Measurements from ENCODE around the gene PRR27. TPM values are rescaled to one million over a fixed set of nuclear protein-coding genes. Genes with fewer than 3 reads are reported as not detected.

Gene PRR27
- total RNA-seq, result not detected
- total RNA-seq (2013), result not detected
- 0 to 0.05 (median 0) reads per million in 29 experiments for total RNA-seq

GRCh38 chr4:70153937-70154336 lies at the start of gene PRR27:
PRR27 (plus strand) TSS chr4:70154237; CDS start chr4:70154376, 139 bp downstream.
- H3K36me3 Mint-ChIP-seq, result no peaks in the 10 kb centered on the region
- H3K27me3 Mint-ChIP-seq, result no peaks in the 10 kb centered on the region

GRCh38 chr4:70110917-70111316 lies 43.1 kb upstream of the PRR27 start:
- no peaks in the 10 kb centered on the region for H3K4me1 ChIP-seq (ENCODE audit: control insufficient read depth in 1 of 2, extremely low read depth in 1 of 2, insufficient read depth in 2 of 2, low read length in 2 of 2)
- no peak overlapping the region for H3K4me3 Mint-ChIP-seq
- ATAC-seq (replicated peaks in 1 of 4) (no peak), DNase-seq (no peak)
- no peak overlapping the region for H3K27ac Mint-ChIP-seq
- no peaks in the 10 kb centered on the region for H3K9me3 ChIP-seq
- ChIA-PET POLR2A (no interaction called here), CTCF (no interaction called here)
- H3K27me3 Mint-ChIP-seq, result no peaks in the 10 kb centered on the region
- no peaks in the 10 kb centered on the region for H3K36me3 ChIP-seq (ENCODE audit: control insufficient read depth in 2 of 2, extremely low read depth in 1 of 2, insufficient read depth in 1 of 2, low read length in 1 of 2)
- H3K27me3 ChIP-seq (replicated peaks in 1 of 2; ENCODE audit: control insufficient read depth in 2 of 2, extremely low read depth in 1 of 2, insufficient read depth in 2 of 2, low read length in 1 of 2), result no peaks in the 10 kb centered on the region
- H3K27ac ChIP-seq (ENCODE audit: low read length), result no peak overlapping the region
- H3K4me3 ChIP-seq (ENCODE audit: control insufficient read depth in 1 of 2, extremely low read depth in 1 of 2, low read length in 1 of 2), result no peak overlapping the region
- no peaks in the 10 kb centered on the region for H3K36me3 Mint-ChIP-seq
- peaks cover 0 to 6% (median 0%) of the 10 kb centered on the region in 3 donors for H3K9me3 Mint-ChIP-seq
- no peaks in the 10 kb centered on the region for H3K4me1 Mint-ChIP-seq

More at GRCh38 chr4:70153937-70154336, at the start of gene PRR27:
- Histone ChIP-seq H3K9me3 (no peaks in the 10 kb centered on the region), H3K36me3 (ENCODE audit: control insufficient read depth in 2 of 2, extremely low read depth in 1 of 2, insufficient read depth in 1 of 2, low read length in 1 of 2) (no peaks in the 10 kb centered on the region), H3K4me1 (ENCODE audit: control insufficient read depth in 1 of 2, extremely low read depth in 1 of 2, insufficient read depth in 2 of 2, low read length in 2 of 2) (no peaks in the 10 kb centered on the region), H3K27me3 (replicated peaks in 1 of 2; ENCODE audit: control insufficient read depth in 2 of 2, extremely low read depth in 1 of 2, insufficient read depth in 2 of 2, low read length in 1 of 2) (no peaks in the 10 kb centered on the region), H3K4me3 (ENCODE audit: control insufficient read depth in 1 of 2, extremely low read depth in 1 of 2, low read length in 1 of 2) (no peak within 1 kb of the TSS), H3K27ac (ENCODE audit: low read length) (no peak within 1 kb of the TSS)
- H3K27ac Mint-ChIP-seq, result no peak within 1 kb of the TSS
- H3K4me1 Mint-ChIP-seq, result no peaks in the 10 kb centered on the region
- ChIA-PET POLR2A (no interaction called here), CTCF (no interaction called here)
- no peak within 1 kb of the TSS for H3K4me3 Mint-ChIP-seq
- DNase-seq (no peak), ATAC-seq (replicated peaks in 1 of 4) (no peak)
- no peaks in the 10 kb centered on the region for H3K9me3 Mint-ChIP-seq
- no CpG with 5 or more reads among the region's 3 CpGs for WGBS (ENCODE audit: insufficient coverage)

- no CpG with 5 or more reads among the region's 1 CpG for WGBS (ENCODE audit: insufficient coverage)
These were observed 40.4 kb upstream of the PRR27 start for GRCh38 chr4:70113656-70114055.

GRCh38 chr4:70114096-70114495 lies 39.9 kb upstream of the PRR27 start:
- ATAC-seq (replicated peaks in 1 of 4), result no peak
- CTCF ChIA-PET, result no interaction called here
- Histone ChIP-seq H3K4me3 (ENCODE audit: control insufficient read depth in 1 of 2, extremely low read depth in 1 of 2, low read length in 1 of 2) (no peak overlapping the region), H3K27me3 (replicated peaks in 1 of 2; ENCODE audit: control insufficient read depth in 2 of 2, extremely low read depth in 1 of 2, insufficient read depth in 2 of 2, low read length in 1 of 2) (peaks cover 0 to 2% of the 10 kb centered on the region in 2 experiments), H3K4me1 (ENCODE audit: control insufficient read depth in 1 of 2, extremely low read depth in 1 of 2, insufficient read depth in 2 of 2, low read length in 2 of 2) (no peaks in the 10 kb centered on the region), H3K9me3 (no peaks in the 10 kb centered on the region), H3K36me3 (ENCODE audit: control insufficient read depth in 2 of 2, extremely low read depth in 1 of 2, insufficient read depth in 1 of 2, low read length in 1 of 2) (no peaks in the 10 kb centered on the region), H3K27ac (ENCODE audit: low read length) (no peak overlapping the region)
- WGBS (ENCODE audit: insufficient coverage), result no CpG with 5 or more reads among the region's 2 CpGs
- no peak overlapping the region for H3K27ac Mint-ChIP-seq
- no peak for DNase-seq
- H3K36me3 Mint-ChIP-seq, result no peaks in the 10 kb centered on the region
- no peak overlapping the region for H3K4me3 Mint-ChIP-seq
- peaks cover 0 to 3% (median 0%) of the 10 kb centered on the region in 3 donors for H3K9me3 Mint-ChIP-seq
- POLR2A ChIA-PET, result no interaction called here
- H3K27me3 Mint-ChIP-seq, result no peaks in the 10 kb centered on the region
- no peaks in the 10 kb centered on the region for H3K4me1 Mint-ChIP-seq

More at GRCh38 chr4:70113656-70114055, 40.4 kb upstream of the PRR27 start:
- Histone ChIP-seq H3K9me3 (no peaks in the 10 kb centered on the region), H3K36me3 (ENCODE audit: control insufficient read depth in 2 of 2, extremely low read depth in 1 of 2, insufficient read depth in 1 of 2, low read length in 1 of 2) (no peaks in the 10 kb centered on the region), H3K4me1 (ENCODE audit: control insufficient read depth in 1 of 2, extremely low read depth in 1 of 2, insufficient read depth in 2 of 2, low read length in 2 of 2) (no peaks in the 10 kb centered on the region), H3K4me3 (ENCODE audit: control insufficient read depth in 1 of 2, extremely low read depth in 1 of 2, low read length in 1 of 2) (no peak overlapping the region), H3K27ac (ENCODE audit: low read length) (no peak overlapping the region), H3K27me3 (replicated peaks in 1 of 2; ENCODE audit: control insufficient read depth in 2 of 2, extremely low read depth in 1 of 2, insufficient read depth in 2 of 2, low read length in 1 of 2) (peaks cover 0 to 1% of the 10 kb centered on the region in 2 experiments)
- no peak for DNase-seq
- ChIA-PET POLR2A (no interaction called here), CTCF (no interaction called here)
- H3K9me3 Mint-ChIP-seq, result peaks cover 0 to 6% (median 0%) of the 10 kb centered on the region in 3 donors
- no peaks in the 10 kb centered on the region for H3K36me3 Mint-ChIP-seq
- no peaks in the 10 kb centered on the region for H3K4me1 Mint-ChIP-seq
- H3K27ac Mint-ChIP-seq, result no peak overlapping the region
- no peaks in the 10 kb centered on the region for H3K27me3 Mint-ChIP-seq
- H3K4me3 Mint-ChIP-seq, result no peak overlapping the region
- ATAC-seq (replicated peaks in 1 of 4), result no peak

GRCh38 chr4:70120323-70120722 lies 33.7 kb upstream of the PRR27 start:
- no peak overlapping the region for H3K4me3 Mint-ChIP-seq
- no peaks in the 10 kb centered on the region for H3K36me3 Mint-ChIP-seq
- H3K4me3 ChIP-seq (ENCODE audit: control insufficient read depth in 1 of 2, extremely low read depth in 1 of 2, low read length in 1 of 2), result no peak overlapping the region
- no peak overlapping the region for H3K27ac Mint-ChIP-seq
- ATAC-seq (replicated peaks in 1 of 4), result no peak
- H3K27ac ChIP-seq (ENCODE audit: low read length), result no peak overlapping the region
- no peaks in the 10 kb centered on the region for H3K4me1 Mint-ChIP-seq
- H3K27me3 ChIP-seq (replicated peaks in 1 of 2; ENCODE audit: control insufficient read depth in 2 of 2, extremely low read depth in 1 of 2, insufficient read depth in 2 of 2, low read length in 1 of 2), result peaks cover 0 to 2% of the 10 kb centered on the region in 2 experiments
- H3K36me3 ChIP-seq (ENCODE audit: control insufficient read depth in 2 of 2, extremely low read depth in 1 of 2, insufficient read depth in 1 of 2, low read length in 1 of 2), result no peaks in the 10 kb centered on the region
- 100% methylated on average over 1 of the region's 1 CpG for WGBS (ENCODE audit: insufficient coverage)
- no peaks in the 10 kb centered on the region for H3K4me1 ChIP-seq (ENCODE audit: control insufficient read depth in 1 of 2, extremely low read depth in 1 of 2, insufficient read depth in 2 of 2, low read length in 2 of 2)
- no peaks in the 10 kb centered on the region for H3K27me3 Mint-ChIP-seq
- DNase-seq, result no peak
- peaks cover 0 to 16% (median 0%) of the 10 kb centered on the region in 3 donors for H3K9me3 Mint-ChIP-seq
- H3K9me3 ChIP-seq, result no peaks in the 10 kb centered on the region
- POLR2A ChIA-PET, result no interaction called here
- CTCF ChIA-PET, result no interaction called here

- H3K9me3 ChIP-seq, result no peaks in the 10 kb centered on the region
- Mint-ChIP-seq H3K27me3 (no peaks in the 10 kb centered on the region), H3K9me3 (peaks cover 0 to 2% (median 0%) of the 10 kb centered on the region in 3 donors), H3K36me3 (no peaks in the 10 kb centered on the region), H3K4me3 (no peak overlapping the region), H3K4me1 (no peaks in the 10 kb centered on the region), H3K27ac (no peak overlapping the region)
- 62% methylated on average over 14 of the region's 15 CpGs for WGBS (ENCODE audit: insufficient coverage)
- H3K4me1 ChIP-seq (ENCODE audit: control insufficient read depth in 1 of 2, extremely low read depth in 1 of 2, insufficient read depth in 2 of 2, low read length in 2 of 2), result no peaks in the 10 kb centered on the region
- POLR2A ChIA-PET, result no interaction called here
- no peaks in the 10 kb centered on the region for H3K27me3 ChIP-seq (replicated peaks in 1 of 2; ENCODE audit: control insufficient read depth in 2 of 2, extremely low read depth in 1 of 2, insufficient read depth in 2 of 2, low read length in 1 of 2)
- H3K4me3 ChIP-seq (ENCODE audit: control insufficient read depth in 1 of 2, extremely low read depth in 1 of 2, low read length in 1 of 2), result no peak overlapping the region
- CTCF ChIA-PET, result no interaction called here
- H3K27ac ChIP-seq (ENCODE audit: low read length), result no peak overlapping the region
- ATAC-seq (replicated peaks in 1 of 4) (no peak), DNase-seq (no peak)
- no peaks in the 10 kb centered on the region for H3K36me3 ChIP-seq (ENCODE audit: control insufficient read depth in 2 of 2, extremely low read depth in 1 of 2, insufficient read depth in 1 of 2, low read length in 1 of 2)
These were observed 20.6 kb upstream of the PRR27 start for GRCh38 chr4:70133473-70133872.

- no peaks in the 10 kb centered on the region for H3K9me3 ChIP-seq
- no peak overlapping the region for H3K27ac ChIP-seq (ENCODE audit: low read length)
- Mint-ChIP-seq H3K27ac (no peak overlapping the region), H3K9me3 (no peaks in the 10 kb centered on the region), H3K4me3 (no peak overlapping the region), H3K4me1 (no peaks in the 10 kb centered on the region), H3K36me3 (no peaks in the 10 kb centered on the region), H3K27me3 (no peaks in the 10 kb centered on the region)
- H3K4me3 ChIP-seq (ENCODE audit: control insufficient read depth in 1 of 2, extremely low read depth in 1 of 2, low read length in 1 of 2), result no peak overlapping the region
- no peaks in the 10 kb centered on the region for H3K36me3 ChIP-seq (ENCODE audit: control insufficient read depth in 2 of 2, extremely low read depth in 1 of 2, insufficient read depth in 1 of 2, low read length in 1 of 2)
- no CpG with 5 or more reads among the region's 3 CpGs for WGBS (ENCODE audit: insufficient coverage)
- CTCF ChIA-PET, result no interaction called here
- no peaks in the 10 kb centered on the region for H3K4me1 ChIP-seq (ENCODE audit: control insufficient read depth in 1 of 2, extremely low read depth in 1 of 2, insufficient read depth in 2 of 2, low read length in 2 of 2)
- no peaks in the 10 kb centered on the region for H3K27me3 ChIP-seq (replicated peaks in 1 of 2; ENCODE audit: control insufficient read depth in 2 of 2, extremely low read depth in 1 of 2, insufficient read depth in 2 of 2, low read length in 1 of 2)
- POLR2A ChIA-PET, result no interaction called here
- ATAC-seq (replicated peaks in 1 of 4) (no peak), DNase-seq (no peak)
These were observed 15.3 kb upstream of the PRR27 start for GRCh38 chr4:70138751-70139150.

Data from T-cell (primary cell).